ENCODE results near the gene ZNF670. TPM values are rescaled to one million over a fixed set of nuclear protein-coding genes. Genes with fewer than 3 reads are reported as not detected.
A peak's percentile ranks its signal among the peaks of the same experiment; 100 is the strongest.
"Not testable (repeated sequence)": the region's sequence is repeated elsewhere in the genome, so short reads cannot be mapped to it uniquely, and the experiment has no call there.

ZNF670 gene
- total RNA-seq (2021) (2.4 and 2.5 TPM in 2 replicates), Bru-seq, nascent RNA (percentile 69 among the genes with signal in this experiment), BruChase-seq, experiment 1, labeled RNA remaining after a 2-hour chase (percentile 86 among the genes with signal in this experiment), BruChase-seq, experiment 2, labeled RNA remaining after a 6-hour chase (percentile 72 among the genes with signal in this experiment)
- long read RNA-seq, transcript ZNF670-201 (4 exons, 1,994 nt): major isoform, 9 of 10 reads
- long read RNA-seq, partial matches to known transcripts: 0 of 10 reads
- long read RNA-seq, other reads (novel, unspliced or antisense): 1 of 10 reads

GRCh38 chr1:247078258-247079140, at the start of gene ZNF670:
ZNF670 (minus strand) TSS chr1:247078811; CDS start chr1:247078596, 215 bp downstream.
- intact Hi-C loops (cut with micrococcal nuclease; ENCODE audit: unreplicated experiment): loop anchor here (1.0 to 2.0 kb wide), 3 partner anchors 26 to 252 kb away; partner anchors contain the start of genes AHCTF1, ZNF496 and ZNF669

GRCh38 chr1:247127519-247128282, 49.1 kb upstream of the ZNF670 start:
- H3K79me2 ChIP-seq (ENCODE audit: low read depth); H3F3A ChIP-seq (ENCODE audit: insufficient read depth, low read depth); POLR2A ChIA-PET (ENCODE audit: unreplicated experiment); H3K4me3 ChIP-seq; H4K20me1 ChIP-seq (ENCODE audit: insufficient read depth); H3K4me2 ChIP-seq; H3K9me3 ChIP-seq (ENCODE audit: insufficient read depth, low read depth); intact Hi-C loops (cut with micrococcal nuclease; ENCODE audit: unreplicated experiment); H3K36me3 ChIP-seq (ENCODE audit: low read depth); H3K27me3 ChIP-seq (ENCODE audit: insufficient read depth, low read depth); H3K27ac ChIP-seq; H3K4me1 ChIP-seq (replicated peaks; ENCODE audit: insufficient read depth); H3K9me2 ChIP-seq (ENCODE audit: insufficient read depth); DNase-seq; H2AFZ ChIP-seq; CTCF ChIA-PET: not testable (repeated sequence)
- TSS peak; percentile 78 for BruUV-seq (replicated peaks)

More at GRCh38 chr1:247078258-247079140, at the start of gene ZNF670:
- H3K27ac ChIP-seq: peak within 1 kb of the TSS; percentile 45
- DNase-seq: peak; percentile 84 to 92
- peak within 1 kb of the TSS; percentile 81 for H3K4me2 ChIP-seq
- ChIA-PET CTCF (no interaction called here), POLR2A (ENCODE audit: unreplicated experiment) (interaction anchor here (0.6 kb wide), 1 partner anchor 87 kb away, joined by 4 read pairs; no protein-coding TSS in a partner anchor)
- BruUV-seq (replicated peaks): TSS peak; percentile 49
- no peak for TF ChIP-seq EZH2 (IDR thresholded peaks at IDR 0.05; ENCODE audit: low read depth)
- no peak; the same call in 1 of the 2 replicates for TF ChIP-seq CTCF (conservative IDR thresholded peaks at IDR 0.05)
- no peaks in the 10 kb centered on the region for H4K20me1 ChIP-seq (ENCODE audit: insufficient read depth)
- H3K9me3 ChIP-seq (ENCODE audit: insufficient read depth, low read depth): no peaks in the 10 kb centered on the region
- no peaks in the 10 kb centered on the region; the same call in 1 of the 2 replicates for H3K4me1 ChIP-seq (replicated peaks; ENCODE audit: insufficient read depth)
- no peaks in the 10 kb centered on the region for H3K36me3 ChIP-seq (ENCODE audit: low read depth)
- H3K79me2 ChIP-seq (ENCODE audit: low read depth): peaks cover 22% of the 10 kb centered on the region
- H3F3A ChIP-seq (ENCODE audit: insufficient read depth, low read depth): no peaks in the 10 kb centered on the region
- H3K4me3 ChIP-seq: peak within 1 kb of the TSS; percentile 95
- H3K27me3 ChIP-seq (ENCODE audit: insufficient read depth, low read depth): no peaks in the 10 kb centered on the region
- H3K9me2 ChIP-seq (ENCODE audit: insufficient read depth): no peaks in the 10 kb centered on the region
- H2AFZ ChIP-seq: peak within 1 kb of the TSS; percentile 98

- H3K4me1 ChIP-seq (replicated peaks; ENCODE audit: insufficient read depth); H3K4me3 ChIP-seq; H3K36me3 ChIP-seq (ENCODE audit: low read depth); DNase-seq; H3K27ac ChIP-seq; intact Hi-C loops (cut with micrococcal nuclease; ENCODE audit: unreplicated experiment); H3K27me3 ChIP-seq (ENCODE audit: insufficient read depth, low read depth); H3K4me2 ChIP-seq; H4K20me1 ChIP-seq (ENCODE audit: insufficient read depth); H3K79me2 ChIP-seq (ENCODE audit: low read depth); BruUV-seq (replicated peaks); H3K9me2 ChIP-seq (ENCODE audit: insufficient read depth); H2AFZ ChIP-seq; H3K9me3 ChIP-seq (ENCODE audit: insufficient read depth, low read depth); POLR2A ChIA-PET (ENCODE audit: unreplicated experiment); H3F3A ChIP-seq (ENCODE audit: insufficient read depth, low read depth); CTCF ChIA-PET: not testable (repeated sequence)
Observed at GRCh38 chr1:247126601-247127000, 48.0 kb upstream of the ZNF670 start.

GRCh38 chr1:247126166-247126565, 47.6 kb upstream of the ZNF670 start:
- CTCF ChIA-PET: not testable (repeated sequence)

More at GRCh38 chr1:247126166-247126565, 47.6 kb upstream of the ZNF670 start:
- H3K36me3 ChIP-seq (ENCODE audit: low read depth); H3F3A ChIP-seq (ENCODE audit: insufficient read depth, low read depth); H3K4me1 ChIP-seq (replicated peaks; ENCODE audit: insufficient read depth); H3K4me3 ChIP-seq; H3K4me2 ChIP-seq; H3K27me3 ChIP-seq (ENCODE audit: insufficient read depth, low read depth); H3K9me3 ChIP-seq (ENCODE audit: insufficient read depth, low read depth); intact Hi-C loops (cut with micrococcal nuclease; ENCODE audit: unreplicated experiment); H3K27ac ChIP-seq; H2AFZ ChIP-seq; DNase-seq; POLR2A ChIA-PET (ENCODE audit: unreplicated experiment); H3K9me2 ChIP-seq (ENCODE audit: insufficient read depth); H4K20me1 ChIP-seq (ENCODE audit: insufficient read depth); H3K79me2 ChIP-seq (ENCODE audit: low read depth); BruUV-seq (replicated peaks): not testable (repeated sequence)
